Measurements from ENCODE around the gene DNAJB4.

The DNAJB4 gene

GRCh38 chr1:77975386-77975785 lies 29.4 kb upstream of the DNAJB4 start:
- Histone ChIP-seq H3F3A (ENCODE audit: insufficient read depth, low read length) (0 out of 2 replicates have a peak, but pooled peaks cover 3% of the 10 kb centered on the region), H4K20me1 (ENCODE audit: insufficient read depth, low read length) (0 out of 2 replicates have a peak, but pooled peaks cover 5% of the 10 kb centered on the region), H3K79me2 (ENCODE audit: insufficient read depth, low read length) (peaks cover 92% of the 10 kb centered on the region), H2AFZ (ENCODE audit: low read length) (no peak overlapping the region), H3K27ac (ENCODE audit: low read depth, low read length, poor library complexity, severe bottlenecking) (no peak overlapping the region), H3K27me3 (ENCODE audit: insufficient read depth, low read length) (no peaks in the 10 kb centered on the region), H3K4me3 (ENCODE audit: low read depth, low read length, poor library complexity, severe bottlenecking) (peak overlapping the region; percentile 82), H3K9ac (ENCODE audit: low read length) (no peak overlapping the region; the same call in 1 of the 2 replicates), H3K9me2 (ENCODE audit: low read depth, low read length) (no peaks in the 10 kb centered on the region), H3K9me3 (ENCODE audit: low read length) (no peaks in the 10 kb centered on the region), H3K4me2 (ENCODE audit: low read length) (peak overlapping the region; percentile 92), H3K36me3 (ENCODE audit: insufficient read depth, low read length) (peaks cover 64% of the 10 kb centered on the region), H3K4me1 (ENCODE audit: insufficient read depth, low read length, severe bottlenecking) (peaks cover 31% of the 10 kb centered on the region)
- no peak for TF ChIP-seq EZH2 (IDR thresholded peaks at IDR 0.05; ENCODE audit: borderline replicate concordance, low read length)
- no peak for TF ChIP-seq CTCF (IDR thresholded peaks at IDR 0.05; ENCODE audit: low read length)

- H3K4me1 ChIP-seq (ENCODE audit: insufficient read depth, low read length, severe bottlenecking) = peaks cover 37% of the 10 kb centered on the region
- peak overlapping the region; percentile 93; the same call in 1 of the 2 replicates for H3K9ac ChIP-seq (ENCODE audit: low read length)
- H2AFZ ChIP-seq (ENCODE audit: low read length) = no peak overlapping the region
- H3F3A ChIP-seq (ENCODE audit: insufficient read depth, low read length) = 0 out of 2 replicates have a peak, but pooled peaks cover 3% of the 10 kb centered on the region
- no peaks in the 10 kb centered on the region for H3K9me2 ChIP-seq (ENCODE audit: low read depth, low read length)
- peak overlapping the region; percentile 82 for H3K4me3 ChIP-seq (ENCODE audit: low read depth, low read length, poor library complexity, severe bottlenecking)
- H3K27ac ChIP-seq (ENCODE audit: low read depth, low read length, poor library complexity, severe bottlenecking) = no peak overlapping the region
- no peaks in the 10 kb centered on the region for H3K27me3 ChIP-seq (ENCODE audit: insufficient read depth, low read length)
- peaks cover 59% of the 10 kb centered on the region for H3K36me3 ChIP-seq (ENCODE audit: insufficient read depth, low read length)
- H3K4me2 ChIP-seq (ENCODE audit: low read length) = peak overlapping the region; percentile 92
- TF ChIP-seq CTCF (IDR thresholded peaks at IDR 0.05; ENCODE audit: low read length) = no peak
- TF ChIP-seq EZH2 (IDR thresholded peaks at IDR 0.05; ENCODE audit: borderline replicate concordance, low read length) = no peak
- peaks cover 92% of the 10 kb centered on the region for H3K79me2 ChIP-seq (ENCODE audit: insufficient read depth, low read length)
- H3K9me3 ChIP-seq (ENCODE audit: low read length) = no peaks in the 10 kb centered on the region
- H4K20me1 ChIP-seq (ENCODE audit: insufficient read depth, low read length) = 0 out of 2 replicates have a peak, but pooled peaks cover 5% of the 10 kb centered on the region
Measured at GRCh38 chr1:77975907-77976306, 28.8 kb upstream of the DNAJB4 start.

- H3K4me2 ChIP-seq (ENCODE audit: low read length) = peak overlapping the region; percentile 92
- peaks cover 56% of the 10 kb centered on the region for H3K36me3 ChIP-seq (ENCODE audit: insufficient read depth, low read length)
- peaks cover 91% of the 10 kb centered on the region for H3K79me2 ChIP-seq (ENCODE audit: insufficient read depth, low read length)
- TF ChIP-seq EZH2 (IDR thresholded peaks at IDR 0.05; ENCODE audit: borderline replicate concordance, low read length) (no peak), CTCF (IDR thresholded peaks at IDR 0.05; ENCODE audit: low read length) (no peak)
- H3K9me3 ChIP-seq (ENCODE audit: low read length) = no peaks in the 10 kb centered on the region
- no peaks in the 10 kb centered on the region for H3K27me3 ChIP-seq (ENCODE audit: insufficient read depth, low read length)
- H3K4me1 ChIP-seq (ENCODE audit: insufficient read depth, low read length, severe bottlenecking) = peaks cover 43% of the 10 kb centered on the region
- no peaks in the 10 kb centered on the region for H3K9me2 ChIP-seq (ENCODE audit: low read depth, low read length)
- 0 out of 2 replicates have a peak, but pooled peaks cover 3% of the 10 kb centered on the region for H3F3A ChIP-seq (ENCODE audit: insufficient read depth, low read length)
- 0 out of 2 replicates have a peak, but pooled peaks cover 5% of the 10 kb centered on the region for H4K20me1 ChIP-seq (ENCODE audit: insufficient read depth, low read length)
- H3K27ac ChIP-seq (ENCODE audit: low read depth, low read length, poor library complexity, severe bottlenecking) = no peak overlapping the region
- peak overlapping the region; percentile 93 for H3K9ac ChIP-seq (ENCODE audit: low read length)
- peak overlapping the region; percentile 82 for H3K4me3 ChIP-seq (ENCODE audit: low read depth, low read length, poor library complexity, severe bottlenecking)
- H2AFZ ChIP-seq (ENCODE audit: low read length) = no peak overlapping the region
Measured at GRCh38 chr1:77976433-77977076, 28.2 kb upstream of the DNAJB4 start.
